Adipose tissue (tissue), 3 donors: Measurements from ENCODE around the gene RUSF1. TPM values are rescaled to one million over a fixed set of nuclear protein-coding genes. Genes with fewer than 3 reads are reported as not detected.
"Not testable (repeated sequence)": the region's sequence is repeated elsewhere in the genome, so short reads cannot be mapped to it uniquely, and the experiment has no call there.

Source experiments
- H3K27ac ChIP-seq: one replicate; pipeline ENCODE4 v1.5.1; 2013; ENCODE audit warnings: low read depth, low read length
- WGBS, 3 donors: extraction: QIAGEN DNeasy Blood & Tissue Kit; methylation state at CpG; one replicate each; pipeline ENCODE4 v1.1.7; 2013; 5-methylcytosine and 5-hydroxymethylcytosine counted together
- polyA plus RNA-seq, 3 donors: library from polyadenylated mRNA; stranded (reverse); fragments of 200-250 nt; gene quantifications; one replicate each; pipeline ENCODE4 v1.2.3, GENCODE V29; 2013
- donor health status: healthy with polysubstance abuse.
- donor health status: Bipolar disorder and iron deficiency.
- donor health status: healthy.

The RUSF1 gene
- polyA plus RNA-seq = 10 to 100 TPM; 34.0 to 65.8 (median 45.4) TPM

- H3K27ac ChIP-seq = peak within 1 kb of the TSS; percentile 21
- 0 to 1% (median 0%) methylated on average over 61 to 65 of the region's 65 CpGs for WGBS, 3 donors
Measured at GRCh38 chr16:31507929-31508705, at the start of gene RUSF1. Gene RUSF1 (minus strand): TSS chr16:31508391. CDS start chr16:31508373, 18 bp downstream.

GRCh38 chr16:31542763-31543162 is 34.6 kb upstream of the RUSF1 start:
- no peak overlapping the region for H3K27ac ChIP-seq
- WGBS, 3 donors = 90 to 94% (median 90%) methylated on average over 4 of the region's 4 CpGs

- H3K27ac ChIP-seq = not testable (repeated sequence)
- WGBS, 3 donors = 76 to 92% (median 87%) methylated on average over 4 of the region's 4 CpGs
Measured at GRCh38 chr16:31539762-31540161, 31.6 kb upstream of the RUSF1 start.

GRCh38 chr16:31538243-31538598 is 30.0 kb upstream of the RUSF1 start:
- not testable (repeated sequence) for H3K27ac ChIP-seq
- 70 to 75% (median 71%) methylated on average over 7 of the region's 7 CpGs for WGBS, 3 donors

- no peak overlapping the region for H3K27ac ChIP-seq
- 4 to 7% (median 5%) methylated on average over 43 to 57 of the region's 57 CpGs for WGBS, 3 donors
Measured at GRCh38 chr16:31537362-31538242, 29.4 kb upstream of the RUSF1 start.

- 64 to 78% (median 72%) methylated on average over 21 of the region's 21 CpGs for WGBS, 3 donors
- no peak overlapping the region for H3K27ac ChIP-seq
Measured at GRCh38 chr16:31536804-31537361, 28.7 kb upstream of the RUSF1 start.

GRCh38 chr16:31535737-31536136 is 27.5 kb upstream of the RUSF1 start:
- no peak overlapping the region for H3K27ac ChIP-seq
- 30 to 58% (median 31%) methylated on average over 9 of the region's 9 CpGs for WGBS, 3 donors

GRCh38 chr16:31532896-31533295 is 24.7 kb upstream of the RUSF1 start:
- WGBS, 3 donors = 76 to 86% (median 77%) methylated on average over 4 of the region's 4 CpGs

GRCh38 chr16:31532120-31532519 is 23.9 kb upstream of the RUSF1 start:
- H3K27ac ChIP-seq = no peak overlapping the region
- 30 to 80% (median 66%) methylated on average over 2 of the region's 2 CpGs for WGBS, 3 donors

More at GRCh38 chr16:31532896-31533295, 24.7 kb upstream of the RUSF1 start:
- no peak overlapping the region for H3K27ac ChIP-seq

GRCh38 chr16:31531096-31531495 is 22.9 kb upstream of the RUSF1 start:
- H3K27ac ChIP-seq = no peak overlapping the region
- WGBS, 3 donors = 79 to 84% (median 82%) methylated on average over 1 of the region's 1 CpG

- no peak overlapping the region for H3K27ac ChIP-seq
- WGBS, 3 donors = 58 to 78% (median 74%) methylated on average over 5 of the region's 5 CpGs
Measured at GRCh38 chr16:31530405-31530804, 22.2 kb upstream of the RUSF1 start.

- 17 to 42% (median 39%) methylated on average over 17 of the region's 17 CpGs for WGBS, 3 donors
- no peak overlapping the region for H3K27ac ChIP-seq
Measured at GRCh38 chr16:31529937-31530312, 21.7 kb upstream of the RUSF1 start.

GRCh38 chr16:31529108-31529936 is 21.1 kb upstream of the RUSF1 start:
- WGBS, 3 donors = 0 to 7% (median 6%) methylated on average over 50 to 52 of the region's 52 CpGs
- H3K27ac ChIP-seq = no peak overlapping the region

GRCh38 chr16:31528523-31529107 is 20.4 kb upstream of the RUSF1 start:
- 30 to 47% (median 41%) methylated on average over 11 of the region's 11 CpGs for WGBS, 3 donors
- no peak overlapping the region for H3K27ac ChIP-seq

GRCh38 chr16:31527734-31528274 is 19.6 kb upstream of the RUSF1 start, which contains the start of gene AHSP:
Gene AHSP (plus strand): TSS chr16:31527900. CDS start chr16:31528140, 240 bp downstream.
- WGBS, 3 donors = 57 to 65% (median 58%) methylated on average over 6 of the region's 6 CpGs
- H3K27ac ChIP-seq = no peak within 1 kb of the TSS

- H3K27ac ChIP-seq = no peak overlapping the region
- WGBS, 3 donors = 86 to 96% (median 91%) methylated on average over 3 of the region's 3 CpGs
Measured at GRCh38 chr16:31525113-31525512, 16.9 kb upstream of the RUSF1 start.

- H3K27ac ChIP-seq = not testable (repeated sequence)
- 63 to 76% (median 68%) methylated on average over 3 of the region's 6 CpGs for WGBS, 3 donors
Measured at GRCh38 chr16:31523768-31524167, 15.6 kb upstream of the RUSF1 start.

- no peak overlapping the region for H3K27ac ChIP-seq
- 83 to 90% (median 87%) methylated on average over 6 of the region's 6 CpGs for whole genome bisulfite sequencing, 3 donors
Measured at GRCh38 chr16:31522071-31522470, 13.9 kb upstream of the RUSF1 start.
